ENCODE measurements around the gene BRD9.

DNA sequence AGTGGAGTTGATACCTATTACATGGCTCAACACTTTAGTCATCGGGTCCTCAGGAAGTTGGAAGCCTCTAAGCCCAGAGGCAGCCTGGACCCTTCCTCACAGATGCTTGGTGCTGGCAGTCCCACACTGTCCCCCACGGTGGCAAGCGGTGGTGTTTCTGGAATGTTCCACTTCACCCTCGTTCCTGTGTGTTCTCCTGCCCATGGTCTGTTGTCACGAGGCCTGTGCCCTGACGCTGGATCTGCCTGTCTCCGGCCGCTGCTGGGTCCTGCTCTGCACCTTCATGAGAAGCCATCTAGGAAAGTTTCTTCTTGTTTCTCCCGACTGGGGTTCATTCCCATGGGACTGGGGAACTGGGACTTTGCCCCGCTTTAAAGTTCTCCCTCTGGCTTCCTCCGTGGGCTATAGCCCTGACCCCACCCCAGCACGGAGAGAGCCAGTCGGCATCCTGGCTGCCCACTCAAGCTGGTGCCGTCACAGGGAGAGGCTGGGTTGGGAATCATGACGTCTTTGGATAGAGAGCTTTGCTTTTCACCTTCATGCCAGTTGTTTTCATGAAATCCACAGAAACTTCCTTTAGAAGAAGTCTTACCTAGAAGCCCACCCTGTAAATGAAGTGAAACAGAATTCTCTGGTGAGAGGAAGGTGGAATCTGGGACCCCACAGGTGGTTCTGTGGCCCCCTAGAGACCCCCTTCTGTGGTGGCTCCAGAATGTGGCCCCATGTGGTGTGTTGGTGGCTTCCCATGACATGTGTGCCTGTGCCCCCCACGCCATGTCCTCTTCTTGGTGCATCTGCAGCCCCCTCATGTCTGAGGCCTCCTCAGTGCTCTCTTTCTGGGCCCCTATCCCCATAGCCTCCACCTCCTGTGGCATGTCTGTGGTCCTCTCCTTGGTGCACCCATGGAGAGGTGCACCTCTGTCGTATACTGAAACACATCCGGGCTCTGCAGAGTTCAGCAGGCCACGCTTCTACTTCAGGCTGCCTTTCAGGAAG lies 43.8 kb upstream of the BRD9 start:
- TF ChIP-seq ZNF211 (tag by site-specific recombination; IDR thresholded peaks at IDR 0.05; ENCODE audit: low read depth) (no peak), PRDM1 (tag by site-specific recombination; IDR thresholded peaks at IDR 0.05) (no peak), TSHZ1 (tag by site-specific recombination; IDR thresholded peaks at IDR 0.05; ENCODE audit: borderline replicate concordance) (no peak), ZNF274 (IDR thresholded peaks at IDR 0.05; ENCODE audit: low read length) (no peak), ZNF274 (tag by site-specific recombination; IDR thresholded peaks at IDR 0.05; ENCODE audit: borderline replicate concordance) (no peak), SP7 (tag by site-specific recombination; IDR thresholded peaks at IDR 0.05) (no peak), TCF7L2 (IDR thresholded peaks at IDR 0.05; ENCODE audit: borderline replicate concordance, low read depth, low read length) (no peak), ZSCAN4 (tag by site-specific recombination; IDR thresholded peaks at IDR 0.05) (no peak), ZNF138 (tag by site-specific recombination; IDR thresholded peaks at IDR 0.05; ENCODE audit: borderline replicate concordance) (no peak), ELK4 (IDR thresholded peaks at IDR 0.05; ENCODE audit: borderline replicate concordance, low read depth, low read length) (no peak), ZNF354C (tag by site-specific recombination; IDR thresholded peaks at IDR 0.05; ENCODE audit: borderline replicate concordance, low read depth) (no peak)
- TF ChIP-seq, protein P1, sequence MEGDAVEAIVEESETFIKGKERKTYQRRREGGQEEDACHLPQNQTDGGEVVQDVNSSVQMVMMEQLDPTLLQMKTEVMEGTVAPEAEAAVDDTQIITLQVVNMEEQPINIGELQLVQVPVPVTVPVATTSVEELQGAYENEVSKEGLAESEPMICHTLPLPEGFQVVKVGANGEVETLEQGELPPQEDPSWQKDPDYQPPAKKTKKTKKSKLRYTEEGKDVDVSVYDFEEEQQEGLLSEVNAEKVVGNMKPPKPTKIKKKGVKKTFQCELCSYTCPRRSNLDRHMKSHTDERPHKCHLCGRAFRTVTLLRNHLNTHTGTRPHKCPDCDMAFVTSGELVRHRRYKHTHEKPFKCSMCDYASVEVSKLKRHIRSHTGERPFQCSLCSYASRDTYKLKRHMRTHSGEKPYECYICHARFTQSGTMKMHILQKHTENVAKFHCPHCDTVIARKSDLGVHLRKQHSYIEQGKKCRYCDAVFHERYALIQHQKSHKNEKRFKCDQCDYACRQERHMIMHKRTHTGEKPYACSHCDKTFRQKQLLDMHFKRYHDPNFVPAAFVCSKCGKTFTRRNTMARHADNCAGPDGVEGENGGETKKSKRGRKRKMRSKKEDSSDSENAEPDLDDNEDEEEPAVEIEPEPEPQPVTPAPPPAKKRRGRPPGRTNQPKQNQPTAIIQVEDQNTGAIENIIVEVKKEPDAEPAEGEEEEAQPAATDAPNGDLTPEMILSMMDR (tag by site-specific recombination; IDR thresholded peaks at IDR 0.05) = no peak
- TF ChIP-seq, protein P2, sequence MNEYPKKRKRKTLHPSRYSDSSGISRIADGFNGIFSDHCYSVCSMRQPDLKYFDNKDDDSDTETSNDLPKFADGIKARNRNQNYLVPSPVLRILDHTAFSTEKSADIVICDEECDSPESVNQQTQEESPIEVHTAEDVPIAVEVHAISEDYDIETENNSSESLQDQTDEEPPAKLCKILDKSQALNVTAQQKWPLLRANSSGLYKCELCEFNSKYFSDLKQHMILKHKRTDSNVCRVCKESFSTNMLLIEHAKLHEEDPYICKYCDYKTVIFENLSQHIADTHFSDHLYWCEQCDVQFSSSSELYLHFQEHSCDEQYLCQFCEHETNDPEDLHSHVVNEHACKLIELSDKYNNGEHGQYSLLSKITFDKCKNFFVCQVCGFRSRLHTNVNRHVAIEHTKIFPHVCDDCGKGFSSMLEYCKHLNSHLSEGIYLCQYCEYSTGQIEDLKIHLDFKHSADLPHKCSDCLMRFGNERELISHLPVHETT (tag by site-specific recombination; IDR thresholded peaks at IDR 0.05) = no peak
- TF ChIP-seq, protein P3, sequence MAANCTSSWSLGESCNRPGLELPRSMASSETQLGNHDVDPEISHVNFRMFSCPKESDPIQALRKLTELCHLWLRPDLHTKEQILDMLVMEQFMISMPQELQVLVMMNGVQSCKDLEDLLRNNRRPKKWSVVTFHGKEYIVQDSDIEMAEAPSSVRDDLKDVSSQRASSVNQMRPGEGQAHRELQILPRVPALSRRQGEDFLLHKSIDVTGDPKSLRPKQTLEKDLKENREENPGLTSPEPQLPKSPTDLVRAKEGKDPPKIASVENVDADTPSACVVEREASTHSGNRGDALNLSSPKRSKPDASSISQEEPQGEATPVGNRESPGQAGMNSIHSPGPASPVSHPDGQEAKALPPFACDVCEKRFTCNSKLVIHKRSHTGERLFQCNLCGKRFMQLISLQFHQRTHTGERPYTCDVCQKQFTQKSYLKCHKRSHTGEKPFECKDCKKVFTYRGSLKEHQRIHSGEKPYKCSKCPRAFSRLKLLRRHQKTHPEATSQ (tag by site-specific recombination; IDR thresholded peaks at IDR 0.05) = no peak
- TF ChIP-seq, protein P4, sequence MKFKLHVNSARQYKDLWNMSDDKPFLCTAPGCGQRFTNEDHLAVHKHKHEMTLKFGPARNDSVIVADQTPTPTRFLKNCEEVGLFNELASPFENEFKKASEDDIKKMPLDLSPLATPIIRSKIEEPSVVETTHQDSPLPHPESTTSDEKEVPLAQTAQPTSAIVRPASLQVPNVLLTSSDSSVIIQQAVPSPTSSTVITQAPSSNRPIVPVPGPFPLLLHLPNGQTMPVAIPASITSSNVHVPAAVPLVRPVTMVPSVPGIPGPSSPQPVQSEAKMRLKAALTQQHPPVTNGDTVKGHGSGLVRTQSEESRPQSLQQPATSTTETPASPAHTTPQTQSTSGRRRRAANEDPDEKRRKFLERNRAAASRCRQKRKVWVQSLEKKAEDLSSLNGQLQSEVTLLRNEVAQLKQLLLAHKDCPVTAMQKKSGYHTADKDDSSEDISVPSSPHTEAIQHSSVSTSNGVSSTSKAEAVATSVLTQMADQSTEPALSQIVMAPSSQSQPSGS (tag by site-specific recombination; IDR thresholded peaks at IDR 0.05; ENCODE audit: low read depth) = no peak
